GM23338 (cell line): ENCODE measurements around the gene PPM1L.

ENCODE experiments used
- CREB1 ChIP-seq: fragments of 250-450 bp; sonication (Bioruptor Pico); IDR thresholded peaks from 2 replicates; pipeline ENCODE4 v1.5.0; 2020; ENCODE audit warnings: low read depth, mild to moderate bottlenecking, moderate library complexity
- CTCF ChIP-seq, 2 experiments: fragments of 200-600 bp in 1 of 2; sonication (generic) in 1 of 2; conservative IDR thresholded peaks; 2 replicates each; pipeline versions ENCODE4 v1.5.1 to v1.6.1; 2016 to 2017; ENCODE audit warnings: antibody characterized with exemption in 2 of 2, low read depth in 2 of 2, mild to moderate bottlenecking in 2 of 2, moderate library complexity in 1 of 2
- ETS1 ChIP-seq: IDR thresholded peaks from 2 replicates; pipeline ENCODE4 v1.6.1; 2016; ENCODE audit warnings: antibody characterized with exemption
- EZH2 ChIP-seq: fragments of 200-600 bp; sonication (generic); IDR thresholded peaks from one replicate; pipeline ENCODE4 v1.8.0; 2017; ENCODE audit warnings: antibody characterized with exemption, mild to moderate bottlenecking, low read depth; ENCODE audit not compliant: unreplicated experiment
- EZH2phosphoT487 ChIP-seq: fragments of 200-600 bp; sonication (generic); IDR thresholded peaks from one replicate; pipeline ENCODE4 v1.8.1; 2018; ENCODE audit warnings: antibody characterized with exemption; ENCODE audit not compliant: unreplicated experiment
- JUNB ChIP-seq: IDR thresholded peaks from one replicate; pipeline ENCODE4 v1.6.1; 2016; ENCODE audit warnings: antibody characterized with exemption; ENCODE audit not compliant: unreplicated experiment
- NANOG ChIP-seq: IDR thresholded peaks from 2 replicates; pipeline ENCODE4 v1.6.1; 2016; ENCODE audit warnings: antibody characterized with exemption, borderline replicate concordance
- POLR2AphosphoS5 ChIP-seq: IDR thresholded peaks from 2 replicates; pipeline ENCODE4 v1.6.1; 2016; ENCODE audit warnings: antibody characterized with exemption, low read depth
- REST ChIP-seq: IDR thresholded peaks from one replicate; pipeline ENCODE4 v1.6.1; 2018; ENCODE audit warnings: antibody characterized with exemption; ENCODE audit not compliant: unreplicated experiment
- STAT1 ChIP-seq: IDR thresholded peaks from one replicate; pipeline ENCODE4 v1.6.1; 2016; ENCODE audit warnings: antibody characterized with exemption; ENCODE audit not compliant: unreplicated experiment
- ZNF114 ChIP-seq: fragments of 250-450 bp; sonication (Bioruptor Pico); IDR thresholded peaks from 2 replicates; pipeline ENCODE4 v1.5.0; 2020; ENCODE audit warnings: mild to moderate bottlenecking, moderate library complexity
- ZNF331 ChIP-seq: fragments of 250-450 bp; sonication (Bioruptor Pico); IDR thresholded peaks from 2 replicates; pipeline ENCODE4 v1.5.0; 2020; ENCODE audit warnings: low read depth, mild to moderate bottlenecking, moderate library complexity
- ZNF462 ChIP-seq: fragments of 250-450 bp; sonication (Bioruptor Pico); IDR thresholded peaks from 2 replicates; pipeline ENCODE4 v1.5.0; 2020; ENCODE audit warnings: mild to moderate bottlenecking, moderate library complexity

GRCh38 chr3:160755776-160756304 lies at the start of gene PPM1L:
- no peak for TF ChIP-seq CTCF (conservative IDR thresholded peaks at IDR 0.05; ENCODE audit: low read depth in 2 of 2)
- TF ChIP-seq ZNF462 (CRISPR knock-in tag) = no peak
- no peak for TF ChIP-seq EZH2
- no peak for TF ChIP-seq POLR2AphosphoS5
- no peak for TF ChIP-seq CREB1 (CRISPR knock-in tag)
- TF ChIP-seq STAT1 = no peak
- TF ChIP-seq NANOG = no peak
- TF ChIP-seq JUNB = no peak
- TF ChIP-seq EZH2phosphoT487 = no peak
- TF ChIP-seq ZNF114 (CRISPR knock-in tag) = no peak
- no peak for TF ChIP-seq REST
- TF ChIP-seq ZNF331 (CRISPR knock-in tag) = no peak
- TF ChIP-seq ETS1 = no peak
